ENCODE data around the gene SEPTIN11. TPM values are rescaled to one million over a fixed set of nuclear protein-coding genes. Genes with fewer than 3 reads are reported as not detected.

The SEPTIN11 gene
- polyA plus RNA-seq (2012; ENCODE audit: insufficient read depth, insufficient read length, low read depth), result 33.9 TPM

DNA sequence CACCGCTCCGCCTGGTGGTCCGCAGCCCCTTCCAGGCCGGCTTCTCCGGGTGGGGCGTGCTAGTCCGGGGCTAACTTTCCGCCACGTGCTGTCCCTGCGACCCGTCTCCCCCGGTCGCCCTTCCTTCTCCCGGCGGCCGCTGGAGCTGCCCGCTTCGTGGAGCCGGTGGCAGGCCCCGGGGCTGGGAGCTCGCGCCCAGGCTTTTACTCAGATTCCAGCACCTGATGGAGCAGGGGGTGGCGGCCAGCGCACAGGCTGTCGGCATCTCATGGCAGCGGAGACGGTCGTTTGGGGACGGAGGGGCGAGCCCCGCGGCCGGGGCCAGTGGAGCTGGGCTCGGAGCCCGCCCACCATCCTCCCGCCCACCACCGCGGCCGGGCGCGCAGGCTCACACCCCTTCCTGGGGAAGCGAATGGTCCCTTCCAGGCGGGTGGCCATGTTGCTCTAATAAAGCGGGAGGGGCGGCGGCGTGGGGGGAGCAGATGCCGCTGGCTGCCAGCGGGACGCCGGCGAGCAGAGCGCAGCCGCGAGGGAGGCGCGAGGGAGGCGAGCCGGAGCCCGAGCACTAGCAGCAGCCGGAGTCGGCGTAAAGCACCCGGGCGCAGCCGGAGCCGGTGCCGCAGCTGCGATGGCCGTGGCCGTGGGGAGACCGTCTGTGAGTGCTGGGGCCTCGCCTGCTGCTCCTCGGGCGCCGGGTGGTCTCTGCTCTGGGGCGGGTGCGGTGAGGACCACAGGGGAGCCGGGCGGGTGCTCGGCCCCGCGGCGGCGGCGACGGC lies at the start of gene SEPTIN11:
Gene SEPTIN11, plus strand, starts transcription at position 477 of the 776 bp plus-strand sequence. Its CDS starts 152 bp downstream, at position 629.
- H3K4me1 ChIP-seq, result peaks cover 17% of the 10 kb centered on the region
- no peaks in the 10 kb centered on the region for H3K36me3 ChIP-seq
- peak within 1 kb of the TSS; percentile 90 for H3K4me3 ChIP-seq (ENCODE audit: low read depth, low read length)
- no peaks in the 10 kb centered on the region for H3K9me3 ChIP-seq
- peak; percentile 97 for DNase-seq
- no peaks in the 10 kb centered on the region for H3K27me3 ChIP-seq
- TF ChIP-seq, protein P1, sequence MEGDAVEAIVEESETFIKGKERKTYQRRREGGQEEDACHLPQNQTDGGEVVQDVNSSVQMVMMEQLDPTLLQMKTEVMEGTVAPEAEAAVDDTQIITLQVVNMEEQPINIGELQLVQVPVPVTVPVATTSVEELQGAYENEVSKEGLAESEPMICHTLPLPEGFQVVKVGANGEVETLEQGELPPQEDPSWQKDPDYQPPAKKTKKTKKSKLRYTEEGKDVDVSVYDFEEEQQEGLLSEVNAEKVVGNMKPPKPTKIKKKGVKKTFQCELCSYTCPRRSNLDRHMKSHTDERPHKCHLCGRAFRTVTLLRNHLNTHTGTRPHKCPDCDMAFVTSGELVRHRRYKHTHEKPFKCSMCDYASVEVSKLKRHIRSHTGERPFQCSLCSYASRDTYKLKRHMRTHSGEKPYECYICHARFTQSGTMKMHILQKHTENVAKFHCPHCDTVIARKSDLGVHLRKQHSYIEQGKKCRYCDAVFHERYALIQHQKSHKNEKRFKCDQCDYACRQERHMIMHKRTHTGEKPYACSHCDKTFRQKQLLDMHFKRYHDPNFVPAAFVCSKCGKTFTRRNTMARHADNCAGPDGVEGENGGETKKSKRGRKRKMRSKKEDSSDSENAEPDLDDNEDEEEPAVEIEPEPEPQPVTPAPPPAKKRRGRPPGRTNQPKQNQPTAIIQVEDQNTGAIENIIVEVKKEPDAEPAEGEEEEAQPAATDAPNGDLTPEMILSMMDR (IDR thresholded peaks at IDR 0.05; ENCODE audit: low read depth, low read length), result no peak

DNA sequence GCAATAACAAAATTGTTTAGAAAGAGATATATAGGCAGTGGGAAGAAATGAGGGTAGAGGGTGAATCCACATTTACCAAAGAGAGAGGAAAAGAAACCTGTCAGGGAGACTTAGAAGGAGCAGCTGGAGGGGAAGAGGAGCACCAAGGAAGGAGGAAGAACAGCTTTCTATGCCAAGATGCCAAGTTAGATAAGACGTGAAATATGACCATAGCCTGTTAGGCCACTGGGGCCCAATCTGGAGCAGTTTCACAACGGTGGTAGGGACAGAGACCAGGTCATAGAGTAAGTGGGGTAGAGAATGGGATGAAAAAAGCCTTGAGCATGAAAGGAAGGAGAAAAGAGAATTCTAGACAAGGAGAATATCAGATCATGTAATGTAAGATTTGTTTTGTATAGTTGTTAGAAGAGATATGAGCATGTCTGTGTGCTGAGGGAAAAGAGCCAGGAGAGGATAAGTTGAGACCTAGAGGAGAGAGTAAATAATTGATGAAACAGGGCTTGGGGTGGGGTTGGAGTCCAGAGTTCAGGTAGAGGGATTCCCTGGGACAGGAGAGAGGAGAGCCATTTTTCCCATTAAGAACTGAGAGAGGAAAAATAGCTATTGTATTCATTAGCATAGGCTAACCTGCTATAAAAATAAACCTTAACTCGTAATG lies 47.2 kb upstream of the SEPTIN11 start:
- TF ChIP-seq, protein P1 (IDR thresholded peaks at IDR 0.05; ENCODE audit: low read depth, low read length), result no peak

DNA sequence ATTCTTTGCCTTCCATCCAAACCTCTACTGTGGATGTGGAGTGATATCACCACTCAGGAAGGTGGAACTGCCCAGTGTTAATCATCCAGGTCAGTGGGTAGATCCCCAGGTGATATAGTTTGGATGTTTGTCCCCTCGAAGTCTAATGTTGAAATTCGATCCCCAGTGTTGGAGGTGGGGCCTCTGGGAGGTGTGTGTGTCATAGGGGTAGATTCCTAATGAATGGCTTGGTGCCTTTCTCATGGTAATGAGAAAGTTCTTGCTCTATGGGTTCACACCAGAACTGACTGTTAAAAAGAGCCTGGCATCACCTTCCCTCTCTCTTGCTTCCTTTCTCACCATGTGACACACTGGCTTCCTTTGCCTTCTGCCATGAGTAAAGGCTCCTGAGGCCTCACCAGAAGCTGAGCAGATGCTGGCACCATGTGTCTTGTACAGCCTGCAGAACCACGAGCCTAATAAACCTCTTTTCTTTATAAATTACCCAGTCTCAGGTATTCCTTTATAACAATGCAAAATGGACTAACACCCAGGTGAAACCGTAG lies 44.8 kb upstream of the SEPTIN11 start:
- no peaks in the 10 kb centered on the region for H3K36me3 ChIP-seq

More for the DNA sequence above, 47.2 kb upstream of the SEPTIN11 start:
- Histone ChIP-seq H3K27me3 (peaks cover 37% of the 10 kb centered on the region), H3K4me3 (ENCODE audit: low read depth, low read length) (no peak overlapping the region), H3K4me1 (no peaks in the 10 kb centered on the region), H3K9me3 (no peaks in the 10 kb centered on the region), H3K36me3 (no peaks in the 10 kb centered on the region)
- DNase-seq, result no peak

DNA sequence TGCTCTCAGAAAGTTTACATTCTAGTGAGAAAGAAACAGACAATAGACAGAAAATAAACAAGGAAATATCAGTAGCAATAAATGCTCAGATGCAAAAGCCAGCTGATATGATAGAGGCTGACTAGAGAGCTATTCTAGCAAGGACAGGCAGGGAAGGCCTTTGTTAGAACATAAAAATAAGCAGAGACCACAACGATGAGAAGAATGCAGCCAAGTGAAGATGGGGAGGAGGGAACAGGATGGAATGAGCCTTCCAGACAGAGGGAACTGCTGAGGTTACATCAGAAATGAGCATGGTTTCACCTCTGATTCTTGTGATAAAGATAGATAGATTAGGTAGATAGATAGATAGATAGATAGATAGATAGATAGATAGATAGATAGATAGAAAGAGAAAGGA lies 44.0 kb upstream of the SEPTIN11 start:
- no peak overlapping the region for H3K4me3 ChIP-seq (ENCODE audit: low read depth, low read length)
- TF ChIP-seq, protein P1 (IDR thresholded peaks at IDR 0.05; ENCODE audit: low read depth, low read length), result no peak
- DNase-seq, result no peak
- no peaks in the 10 kb centered on the region for H3K9me3 ChIP-seq
- peaks cover 11% of the 10 kb centered on the region for H3K27me3 ChIP-seq
- no peaks in the 10 kb centered on the region for H3K4me1 ChIP-seq
- H3K36me3 ChIP-seq, result no peaks in the 10 kb centered on the region

More for the DNA sequence above, 44.8 kb upstream of the SEPTIN11 start:
- Histone ChIP-seq H3K4me1 (no peaks in the 10 kb centered on the region), H3K9me3 (no peaks in the 10 kb centered on the region), H3K27me3 (peaks cover 13% of the 10 kb centered on the region), H3K4me3 (ENCODE audit: low read depth, low read length) (no peak overlapping the region)
- TF ChIP-seq, protein P1 (IDR thresholded peaks at IDR 0.05; ENCODE audit: low read depth, low read length), result no peak
- DNase-seq, result no peak

DNA sequence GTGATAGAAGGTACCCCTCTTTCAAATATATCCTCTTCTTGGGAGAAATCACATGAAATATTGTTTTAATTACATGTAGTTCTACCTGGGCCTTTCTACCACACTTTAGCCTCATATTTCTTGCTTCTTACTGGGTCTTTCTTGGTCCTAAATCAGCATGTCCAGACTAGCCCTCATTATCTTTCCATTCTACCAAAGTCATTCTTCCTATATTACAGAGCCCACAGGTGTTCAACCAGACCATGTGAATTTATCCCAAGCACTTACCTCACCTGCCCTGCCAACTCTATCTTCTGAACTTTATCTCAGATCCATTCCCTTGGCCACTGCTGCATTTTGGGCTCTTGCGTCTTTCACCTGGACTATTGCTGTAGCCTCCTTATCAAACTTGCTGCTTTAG lies 39.8 kb upstream of the SEPTIN11 start:
- H3K9me3 ChIP-seq, result no peaks in the 10 kb centered on the region
- H3K4me3 ChIP-seq (ENCODE audit: low read depth, low read length), result no peak overlapping the region
- TF ChIP-seq, protein P1 (IDR thresholded peaks at IDR 0.05; ENCODE audit: low read depth, low read length), result no peak
- no peaks in the 10 kb centered on the region for H3K4me1 ChIP-seq
- H3K36me3 ChIP-seq, result no peaks in the 10 kb centered on the region
- H3K27me3 ChIP-seq, result peaks cover 5% of the 10 kb centered on the region; the same call in 1 of the 2 replicates
- no peak for DNase-seq

Data from BE2C (cell line).